DND-41 (cell line): ENCODE data around the gene RAI1.

Experiments
- ATAC-seq: fragments of 200-7000 bp; cut with Tn5 transposase; 3 replicates; pipeline ENCODE4 v1.9.1; 2021; ENCODE audit warnings: low read depth; ENCODE audit not compliant: insufficient read depth
- DNase-seq: peaks from one replicate; pipeline ENCODE4 v3.0.0-alpha.2; 2020
- H2AFZ ChIP-seq: 2 replicates; pipeline ENCODE4 v1.6.0; 2012; ENCODE audit warnings: low read depth, low read length
- H3K27ac ChIP-seq: 2 replicates; pipeline ENCODE4 v1.5.1; 2012; ENCODE audit warnings: low read length, inconsistent platforms
- H3K27me3 ChIP-seq: fragments of 200-600 bp; sonication (generic); 2 replicates; pipeline ENCODE4 v1.6.0; 2012; ENCODE audit warnings: low read length, mild to moderate bottlenecking, inconsistent platforms; ENCODE audit not compliant: insufficient read depth, poor library complexity
- H3K36me3 ChIP-seq: 2 replicates; pipeline ENCODE4 v1.5.1; 2012; ENCODE audit warnings: low read length, inconsistent platforms; ENCODE audit not compliant: insufficient read depth
- H3K4me1 ChIP-seq: 2 replicates; pipeline ENCODE4 v1.5.1; 2012; ENCODE audit warnings: mild to moderate bottlenecking, low read length; ENCODE audit not compliant: insufficient read depth
- H3K4me2 ChIP-seq: 2 replicates; pipeline ENCODE4 v1.6.0; 2012; ENCODE audit warnings: mild to moderate bottlenecking, moderate library complexity, low read length, inconsistent platforms; ENCODE audit not compliant: insufficient read depth
- H3K4me3 ChIP-seq, 2 experiments: fragments of 200-600 bp in 1 of 2; shearing (Covaris generic) in 1 of 2; 2 replicates each; pipeline ENCODE4 v1.5.1; 2012 to 2016; ENCODE audit warnings: inconsistent platforms in 2 of 2, low read length in 2 of 2, mild to moderate bottlenecking in 2 of 2, low read depth in 1 of 2, moderate library complexity in 1 of 2
- H3K79me2 ChIP-seq: 2 replicates; pipeline ENCODE4 v1.6.0; 2012; ENCODE audit warnings: low read length, inconsistent platforms; ENCODE audit not compliant: insufficient read depth
- H3K9ac ChIP-seq: 2 replicates; pipeline ENCODE4 v1.6.0; 2012; ENCODE audit warnings: low read depth, mild to moderate bottlenecking, inconsistent platforms, low read length, moderate library complexity
- H3K9me3 ChIP-seq: 2 replicates; pipeline ENCODE4 v1.5.1; 2012; ENCODE audit warnings: low read length, moderate library complexity, mild to moderate bottlenecking, inconsistent platforms; ENCODE audit not compliant: insufficient read depth, severe bottlenecking
- H4K20me1 ChIP-seq: 2 replicates; pipeline ENCODE4 v1.6.0; 2012; ENCODE audit warnings: low read length; ENCODE audit not compliant: insufficient read depth
- CTCF ChIP-seq: IDR thresholded peaks from 2 replicates; pipeline ENCODE4 v1.5.1; 2012; ENCODE audit warnings: borderline replicate concordance, low read length, moderate library complexity, mild to moderate bottlenecking; ENCODE audit not compliant: poor library complexity, severe bottlenecking; ENCODE audit errors: extremely low read depth
- EZH2 ChIP-seq: IDR thresholded peaks from 3 replicates; pipeline ENCODE4 v1.6.1; 2012; ENCODE audit warnings: borderline replicate concordance, low read depth, mild to moderate bottlenecking, moderate library complexity, low read length, inconsistent platforms; ENCODE audit not compliant: severe bottlenecking

Gene RAI1

GRCh38 chr17:17757391-17757791 is 76.1 kb downstream of the RAI1 start:
- peak; percentile 59 for DNase-seq
- Histone ChIP-seq H3K4me1 (peaks cover 9% of the 10 kb centered on the region), H3K36me3 (peaks cover 17% of the 10 kb centered on the region), H3K4me2 (no peak overlapping the region), H4K20me1 (peaks cover 83% of the 10 kb centered on the region), H3K9me3 (no peaks in the 10 kb centered on the region), H3K4me3 (no peak overlapping the region), H3K9ac (no peak overlapping the region), H3K79me2 (peaks cover 97% of the 10 kb centered on the region), H3K27ac (no peak overlapping the region), H2AFZ (no peak overlapping the region), H3K27me3 (no peaks in the 10 kb centered on the region)
- peak; percentile 67 for ATAC-seq
- no peak for TF ChIP-seq CTCF
- no peak for TF ChIP-seq EZH2

DNA sequence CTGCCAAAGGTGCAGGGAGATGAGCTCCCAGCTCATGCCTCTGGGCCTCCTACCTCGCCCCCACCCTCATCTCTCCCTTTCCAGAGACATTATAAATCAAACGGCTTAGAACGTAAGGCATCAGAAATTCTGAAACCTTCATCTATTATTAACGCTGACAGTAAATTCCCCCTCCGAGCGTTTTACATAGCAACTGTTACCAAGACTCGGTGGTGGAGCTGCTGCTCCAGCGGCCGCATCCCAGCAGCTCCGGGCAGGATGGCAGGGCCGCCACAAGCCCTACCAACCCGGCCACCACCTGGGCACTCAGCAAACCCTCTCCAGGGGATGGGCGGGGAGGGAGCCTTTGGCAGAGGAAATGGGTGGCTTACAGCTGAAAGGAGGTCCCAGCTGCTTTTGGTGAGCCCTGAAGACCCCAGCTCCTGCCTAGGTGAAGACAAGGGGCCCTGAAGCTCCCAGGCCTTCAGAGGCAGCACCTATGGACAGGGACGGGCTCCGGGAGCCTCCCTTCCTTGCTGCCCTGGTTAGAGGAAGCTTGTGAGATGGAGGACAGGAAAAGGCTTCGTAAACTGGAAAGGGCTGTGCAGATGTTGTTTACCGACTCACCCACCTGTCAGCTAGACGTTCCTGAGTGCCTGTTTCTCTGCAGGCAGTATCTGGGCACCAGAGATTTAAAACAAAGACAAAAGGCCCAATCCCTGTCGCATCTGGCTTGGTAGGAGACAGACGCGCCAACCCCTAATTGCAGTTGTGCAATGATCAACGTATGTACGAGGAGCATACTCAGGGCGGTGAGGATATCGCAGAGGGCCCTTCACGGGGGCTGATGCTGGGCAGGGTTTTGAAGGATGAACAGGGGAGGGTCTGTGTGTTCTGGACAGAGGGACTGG is 76.9 kb downstream of the RAI1 start:
- Histone ChIP-seq H3K4me2 (no peak overlapping the region), H3K36me3 (peaks cover 20% of the 10 kb centered on the region), H3K9me3 (no peaks in the 10 kb centered on the region), H3K9ac (no peak overlapping the region), H3K4me3 (no peak overlapping the region), H3K27me3 (no peaks in the 10 kb centered on the region), H3K4me1 (peaks cover 1% of the 10 kb centered on the region), H3K27ac (no peak overlapping the region), H2AFZ (no peak overlapping the region), H4K20me1 (peaks cover 83% of the 10 kb centered on the region), H3K79me2 (peaks cover 97% of the 10 kb centered on the region)
- no peak for ATAC-seq
- TF ChIP-seq EZH2 (no peak), CTCF (no peak)
- DNase-seq, result no peak

GRCh38 chr17:17758941-17759563 is 77.8 kb downstream of the RAI1 start:
- H3K4me1 ChIP-seq, result no peaks in the 10 kb centered on the region
- no peak overlapping the region for H3K27ac ChIP-seq
- H3K27me3 ChIP-seq, result no peaks in the 10 kb centered on the region

More at GRCh38 chr17:17758941-17759563, 77.8 kb downstream of the RAI1 start:
- DNase-seq (no peak), ATAC-seq (no peak)
- Histone ChIP-seq H3K4me3 (no peak overlapping the region), H3K79me2 (peaks cover 98% of the 10 kb centered on the region), H3K36me3 (peaks cover 27% of the 10 kb centered on the region), H3K9me3 (no peaks in the 10 kb centered on the region), H3K9ac (no peak overlapping the region), H2AFZ (no peak overlapping the region), H3K4me2 (no peak overlapping the region), H4K20me1 (peaks cover 91% of the 10 kb centered on the region)
- no peak for TF ChIP-seq EZH2
- TF ChIP-seq CTCF, result no peak
